ENCODE data around the gene MYO1F. TPM values are rescaled to one million over a fixed set of nuclear protein-coding genes. Genes with fewer than 3 reads are reported as not detected.
A peak's percentile ranks its signal among the peaks of the same experiment; 100 is the strongest.
"Not testable (repeated sequence)": the region's sequence is repeated elsewhere in the genome, so short reads cannot be mapped to it uniquely, and the experiment has no call there.

The MYO1F gene
- total RNA-seq, 3 donors from 2014 or later: 4.6 to 8.0 (median 6.6) TPM

DNA sequence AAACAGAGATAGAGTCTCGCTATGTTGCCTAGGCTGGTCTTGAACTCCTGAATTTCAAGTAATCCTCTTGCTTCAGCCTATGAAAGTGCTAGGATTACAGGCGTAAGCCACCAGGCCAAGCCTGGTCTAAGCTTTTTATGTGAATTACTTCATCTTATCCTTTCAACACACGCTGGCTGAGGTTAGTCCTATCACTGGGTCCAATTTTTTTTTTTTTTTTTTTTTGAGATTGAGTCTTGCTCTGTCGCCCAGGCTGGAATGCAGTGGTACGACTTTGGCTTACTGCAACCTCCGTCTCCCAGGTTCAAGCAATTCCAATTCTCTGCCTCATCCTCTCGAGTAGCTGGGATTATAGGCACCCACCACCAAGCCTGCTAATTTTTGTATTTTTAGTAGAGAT, 10.4 kb downstream of the MYO1F start:
- Mint-ChIP-seq H3K27me3 (ENCODE audit: low read depth) (no peaks in the 10 kb centered on the region), H3K4me1 (ENCODE audit: low read depth) (peaks cover 64% of the 10 kb centered on the region), H3K9me3 (no peaks in the 10 kb centered on the region), H3K36me3 (ENCODE audit: insufficient read depth) (no peaks in the 10 kb centered on the region), H3K4me3 (no peak overlapping the region)
- ATAC-seq: no peak
- no peak for DNase-seq

DNA sequence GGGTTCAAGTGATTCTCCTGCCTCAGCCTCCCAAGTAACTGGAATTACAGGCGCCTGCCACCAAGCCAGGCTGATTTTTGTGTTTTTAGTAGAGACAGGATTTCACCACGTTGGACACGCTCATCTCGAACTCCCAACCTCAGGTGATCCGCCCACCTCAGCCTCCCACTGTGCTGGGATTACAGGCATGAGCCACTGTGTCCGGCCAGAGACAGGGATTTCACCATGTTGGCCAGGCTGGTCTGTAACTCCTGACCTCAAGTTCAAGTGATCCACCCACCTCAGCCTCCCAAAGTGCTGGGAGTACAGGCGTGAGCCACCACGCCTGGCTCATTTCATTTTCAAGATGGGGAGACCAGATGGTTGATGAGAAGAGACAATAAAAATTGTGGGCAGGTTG, 12.4 kb downstream of the MYO1F start:
- H3K4me3 Mint-ChIP-seq; H3K27me3 Mint-ChIP-seq (ENCODE audit: low read depth); ATAC-seq; H3K36me3 Mint-ChIP-seq (ENCODE audit: insufficient read depth); H3K9me3 Mint-ChIP-seq; DNase-seq: not testable (repeated sequence)
- peaks cover 49% of the 10 kb centered on the region for H3K4me1 Mint-ChIP-seq (ENCODE audit: low read depth)

DNA sequence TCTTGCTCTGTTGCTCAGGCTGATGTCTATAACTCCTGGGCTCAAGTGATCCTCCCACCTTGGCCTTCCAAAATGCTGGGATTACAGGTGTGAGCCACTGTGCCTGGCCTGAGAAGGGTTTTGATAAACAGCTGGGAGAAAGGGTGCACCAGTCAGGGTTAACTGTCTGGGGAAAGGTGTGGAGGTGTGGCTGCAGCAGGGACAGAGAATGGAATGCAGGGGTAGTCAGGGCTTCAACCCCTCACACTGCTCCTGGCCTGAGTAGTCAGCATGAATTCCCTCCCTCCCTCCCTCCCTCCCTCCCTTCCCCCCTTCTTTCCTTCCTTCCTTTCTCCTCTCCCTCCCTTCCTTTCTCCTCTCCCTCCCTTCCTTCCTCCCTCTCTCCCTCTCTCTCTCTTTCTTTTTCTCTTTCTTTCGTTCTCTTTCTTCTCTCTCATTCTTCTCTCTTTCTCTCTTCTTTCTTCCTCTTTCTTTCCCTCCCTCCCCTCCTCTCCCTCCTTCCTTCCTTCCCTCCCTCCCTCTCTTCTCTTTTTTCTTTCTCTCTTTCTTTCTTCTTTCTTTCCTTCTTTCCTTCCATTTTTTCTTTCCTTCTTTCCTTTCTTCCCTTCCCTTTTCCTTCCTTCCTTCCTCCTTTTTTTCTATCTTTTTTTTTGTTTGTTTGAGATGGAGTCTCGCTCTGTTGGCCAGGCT, 16.0 kb downstream of the MYO1F start:
- ATAC-seq (no peak), DNase-seq (no peak)
- H3K36me3 Mint-ChIP-seq (ENCODE audit: insufficient read depth): no peaks in the 10 kb centered on the region
- no peaks in the 10 kb centered on the region for H3K27me3 Mint-ChIP-seq (ENCODE audit: low read depth)
- no peaks in the 10 kb centered on the region for H3K9me3 Mint-ChIP-seq
- H3K4me3 Mint-ChIP-seq: no peak overlapping the region
- H3K4me1 Mint-ChIP-seq (ENCODE audit: low read depth): peaks cover 42% of the 10 kb centered on the region

DNA sequence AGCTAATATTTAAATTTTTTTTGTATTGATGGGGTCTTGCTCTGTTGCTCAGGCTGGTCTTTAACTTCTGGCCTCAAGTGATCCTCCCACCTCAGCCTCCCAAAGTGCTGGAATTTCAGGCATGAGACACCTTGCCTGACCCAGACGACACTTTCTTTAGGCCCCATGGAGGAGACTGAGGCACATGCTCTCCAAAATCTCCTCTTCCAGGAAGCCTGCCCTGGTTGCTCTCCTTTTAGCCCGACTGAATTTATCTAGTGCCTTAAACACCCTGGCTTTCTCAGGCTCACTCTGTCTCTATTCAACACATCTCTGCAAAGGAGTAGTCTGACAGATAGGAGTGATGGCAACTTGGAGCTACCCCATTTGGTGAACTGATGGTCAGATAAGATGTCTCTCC, 18.9 kb downstream of the MYO1F start:
- Mint-ChIP-seq H3K4me3 (no peak overlapping the region), H3K36me3 (ENCODE audit: insufficient read depth) (peaks cover 4% of the 10 kb centered on the region), H3K27me3 (ENCODE audit: low read depth) (no peaks in the 10 kb centered on the region), H3K9me3 (no peaks in the 10 kb centered on the region), H3K4me1 (ENCODE audit: low read depth) (peaks cover 25% of the 10 kb centered on the region)
- ATAC-seq: no peak
- DNase-seq: no peak

DNA sequence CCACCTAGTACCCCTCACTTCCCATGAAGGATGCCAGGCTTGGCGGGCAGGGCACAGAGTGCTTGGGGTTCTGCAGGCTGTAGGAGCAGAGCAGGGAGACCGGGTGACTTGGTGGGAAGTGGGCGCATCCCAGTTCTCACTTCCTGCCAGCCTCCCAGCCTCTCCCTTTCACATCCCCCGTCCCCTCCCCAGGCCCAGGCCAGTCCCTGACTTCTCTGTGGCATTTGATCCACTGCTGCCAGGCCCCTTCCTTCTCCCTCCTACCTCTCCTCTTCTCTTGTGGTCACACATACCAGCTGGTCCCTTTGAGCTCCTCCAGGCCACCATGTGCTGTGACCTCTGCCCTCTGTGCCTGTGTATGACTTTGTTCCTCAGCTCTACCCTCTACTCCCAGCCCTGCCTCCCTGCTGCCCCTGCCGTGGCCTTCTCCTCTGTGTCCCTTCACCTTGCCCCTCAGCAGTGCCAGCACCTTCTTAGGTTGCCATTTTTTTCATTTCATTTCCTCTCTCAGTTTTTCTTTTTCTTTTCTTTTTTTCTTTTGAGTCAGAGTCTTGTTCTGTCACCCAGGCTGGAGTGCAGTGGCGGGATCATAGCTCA, 19.5 kb downstream of the MYO1F start:
- H3K4me1 Mint-ChIP-seq (ENCODE audit: low read depth): peaks cover 22% of the 10 kb centered on the region
- no peaks in the 10 kb centered on the region for H3K27me3 Mint-ChIP-seq (ENCODE audit: low read depth)
- no peak overlapping the region for H3K4me3 Mint-ChIP-seq
- no peaks in the 10 kb centered on the region for H3K9me3 Mint-ChIP-seq
- DNase-seq (no peak), ATAC-seq (peak; percentile 18 to 25)
- H3K36me3 Mint-ChIP-seq (ENCODE audit: insufficient read depth): peaks cover 10% of the 10 kb centered on the region

DNA sequence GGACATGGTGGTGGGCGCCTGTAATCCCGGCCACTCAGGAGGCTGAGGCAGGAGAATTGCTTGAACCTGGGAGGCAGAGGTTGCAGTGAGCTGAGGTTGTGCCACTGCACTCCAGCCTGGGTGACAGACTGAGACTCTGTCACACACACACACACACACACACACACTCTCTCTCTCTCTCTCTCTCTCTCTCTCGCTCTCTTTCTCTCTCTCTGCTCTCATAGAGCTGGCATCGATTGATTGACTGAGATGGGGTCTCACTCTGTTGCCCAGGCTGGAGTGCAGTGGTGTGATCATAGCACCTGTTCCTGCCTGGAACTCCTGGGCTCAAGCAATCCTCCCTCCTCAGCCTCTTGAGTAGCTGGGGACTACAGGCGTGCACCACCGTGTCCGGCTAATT, 23.5 kb downstream of the MYO1F start:
- ATAC-seq; H3K27me3 Mint-ChIP-seq (ENCODE audit: low read depth); H3K9me3 Mint-ChIP-seq; H3K4me3 Mint-ChIP-seq; DNase-seq: not testable (repeated sequence)
- Mint-ChIP-seq H3K4me1 (ENCODE audit: low read depth) (peaks cover 14% of the 10 kb centered on the region), H3K36me3 (ENCODE audit: insufficient read depth) (peaks cover 18% of the 10 kb centered on the region)

DNA sequence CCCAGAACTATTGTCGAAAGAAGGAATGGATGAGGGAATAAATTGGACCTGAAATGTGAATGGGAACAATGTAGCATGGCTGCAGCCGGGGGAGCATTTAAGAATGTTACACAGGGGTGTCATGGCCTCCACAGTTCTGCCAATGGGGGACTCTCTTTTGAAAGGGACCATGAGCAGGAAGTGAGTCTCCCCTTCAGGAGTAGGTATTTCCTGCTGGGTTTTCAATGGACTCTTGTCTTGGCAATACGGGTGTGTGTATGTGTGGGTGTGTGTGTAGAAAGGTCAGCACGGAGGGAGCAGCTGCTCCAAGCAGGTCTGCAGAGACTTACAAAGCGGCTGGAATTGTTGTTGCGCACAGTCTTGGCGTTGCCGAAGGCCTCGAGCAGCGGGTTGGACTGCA, 24.4 kb downstream of the MYO1F start:
- DNase-seq (no peak), ATAC-seq (peak; percentile 43 to 55)
- no peak overlapping the region for H3K4me3 Mint-ChIP-seq
- peaks cover 18% of the 10 kb centered on the region for H3K36me3 Mint-ChIP-seq (ENCODE audit: insufficient read depth)
- H3K9me3 Mint-ChIP-seq: no peaks in the 10 kb centered on the region
- peaks cover 6% of the 10 kb centered on the region for H3K4me1 Mint-ChIP-seq (ENCODE audit: low read depth)
- no peaks in the 10 kb centered on the region for H3K27me3 Mint-ChIP-seq (ENCODE audit: low read depth)

DNA sequence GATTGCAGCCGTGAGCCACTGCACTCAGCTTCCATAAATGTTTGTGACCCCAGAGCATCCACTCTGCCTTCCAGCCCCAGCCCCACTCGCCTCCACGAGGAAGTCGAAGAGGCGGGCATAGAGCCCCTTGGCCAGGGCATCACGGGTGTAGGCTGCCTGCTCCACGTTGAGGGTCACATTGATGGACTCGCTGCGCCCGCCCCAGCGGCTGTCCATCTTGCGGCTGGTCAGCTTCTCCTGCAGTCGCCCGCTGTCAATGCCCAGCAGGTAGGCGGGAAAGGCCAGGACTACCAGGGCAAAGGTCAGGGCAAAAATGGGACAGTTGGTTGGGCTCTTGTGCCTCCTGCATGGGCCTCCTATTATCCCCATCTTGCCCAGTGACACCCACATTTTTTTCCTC, 27.2 kb downstream of the MYO1F start:
- peaks cover 18% of the 10 kb centered on the region for H3K36me3 Mint-ChIP-seq (ENCODE audit: insufficient read depth)
- no peaks in the 10 kb centered on the region for H3K4me1 Mint-ChIP-seq (ENCODE audit: low read depth)
- ATAC-seq (no peak), DNase-seq (no peak)
- H3K9me3 Mint-ChIP-seq: no peaks in the 10 kb centered on the region
- H3K4me3 Mint-ChIP-seq: no peak overlapping the region
- no peaks in the 10 kb centered on the region for H3K27me3 Mint-ChIP-seq (ENCODE audit: low read depth)

DNA sequence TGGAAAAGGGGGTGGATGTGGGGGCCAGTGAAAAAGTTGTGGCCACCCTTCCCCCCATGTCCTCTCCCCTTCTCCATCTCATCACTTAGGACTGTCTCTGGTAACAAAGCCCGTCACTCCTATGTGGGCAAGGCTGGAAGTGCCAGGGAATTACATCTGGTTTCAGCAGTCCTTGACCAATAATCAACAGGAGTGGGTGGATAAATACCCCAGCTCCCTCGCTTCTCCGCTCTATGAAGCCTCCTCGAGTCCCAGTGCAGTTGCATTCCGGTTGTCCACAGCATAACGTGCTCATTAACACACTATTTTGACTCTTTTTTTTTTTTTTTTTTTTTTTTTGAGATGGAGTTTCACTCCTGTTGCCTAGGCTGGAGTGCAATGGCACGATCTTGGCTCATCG, 31.5 kb downstream of the MYO1F start:
- Mint-ChIP-seq H3K36me3 (ENCODE audit: insufficient read depth) (no peaks in the 10 kb centered on the region), H3K4me3 (no peak overlapping the region), H3K27me3 (ENCODE audit: low read depth) (no peaks in the 10 kb centered on the region), H3K9me3 (no peaks in the 10 kb centered on the region), H3K4me1 (ENCODE audit: low read depth) (no peaks in the 10 kb centered on the region)
- ATAC-seq (no peak), DNase-seq (no peak)

DNA sequence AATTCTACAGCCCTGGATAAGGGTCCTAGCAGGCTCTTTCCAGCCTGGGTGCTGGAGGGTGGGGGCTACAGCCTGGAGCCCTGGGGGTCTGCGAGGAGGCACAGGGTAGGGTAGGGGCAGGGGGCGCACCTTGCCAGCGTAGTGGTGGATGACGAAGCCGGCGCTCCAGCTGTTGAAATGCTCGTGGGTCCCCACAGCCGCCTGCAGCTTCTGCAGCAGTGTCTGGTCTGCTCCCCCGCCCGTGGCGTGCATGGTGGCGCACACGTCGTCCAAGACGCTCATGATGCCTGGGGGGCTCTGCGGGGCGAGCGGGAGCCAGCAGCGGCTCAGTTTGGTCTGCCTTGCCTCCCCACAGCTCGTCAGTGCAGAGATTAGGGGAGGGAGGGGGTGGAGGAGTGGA, 33.1 kb downstream of the MYO1F start:
- ATAC-seq: no peak
- H3K4me3 Mint-ChIP-seq: no peak overlapping the region

DNA sequence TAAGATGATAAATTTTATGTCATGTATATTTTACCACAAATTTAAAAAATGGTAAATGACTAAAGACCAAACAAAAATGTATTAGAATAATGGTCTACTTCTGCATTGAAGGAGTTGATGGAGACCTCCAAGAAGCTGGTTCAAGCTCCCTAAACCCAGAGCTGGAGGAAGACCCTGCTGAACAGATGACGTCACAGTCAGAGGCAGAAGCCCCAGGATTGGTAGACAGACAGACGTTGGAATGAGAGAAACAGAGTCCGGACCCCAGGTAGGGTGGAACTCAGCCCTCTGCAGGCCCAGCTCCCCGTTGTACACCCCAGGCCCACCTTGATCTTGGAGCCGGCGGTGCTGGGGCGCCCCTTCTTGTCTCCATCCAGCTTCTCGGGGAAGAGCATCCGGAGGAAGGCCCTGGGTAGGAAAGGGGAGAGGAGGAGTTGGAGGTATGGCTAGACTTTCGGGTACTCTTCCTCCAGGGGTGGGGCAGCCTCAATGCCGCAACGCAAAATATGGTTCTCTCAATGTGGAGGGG, 37.6 kb downstream of the MYO1F start:
- no peak for ATAC-seq
- H3K4me1 Mint-ChIP-seq (ENCODE audit: low read depth): no peaks in the 10 kb centered on the region
- no peak for DNase-seq
- no peaks in the 10 kb centered on the region for H3K27me3 Mint-ChIP-seq (ENCODE audit: low read depth)
- H3K4me3 Mint-ChIP-seq: no peak overlapping the region
- H3K9me3 Mint-ChIP-seq: no peaks in the 10 kb centered on the region
- H3K36me3 Mint-ChIP-seq (ENCODE audit: insufficient read depth): peaks cover 5% of the 10 kb centered on the region

More for the DNA sequence above, 33.1 kb downstream of the MYO1F start:
- Mint-ChIP-seq H3K36me3 (ENCODE audit: insufficient read depth) (no peaks in the 10 kb centered on the region), H3K27me3 (ENCODE audit: low read depth) (no peaks in the 10 kb centered on the region), H3K9me3 (no peaks in the 10 kb centered on the region), H3K4me1 (ENCODE audit: low read depth) (no peaks in the 10 kb centered on the region)
- no peak for DNase-seq

DNA sequence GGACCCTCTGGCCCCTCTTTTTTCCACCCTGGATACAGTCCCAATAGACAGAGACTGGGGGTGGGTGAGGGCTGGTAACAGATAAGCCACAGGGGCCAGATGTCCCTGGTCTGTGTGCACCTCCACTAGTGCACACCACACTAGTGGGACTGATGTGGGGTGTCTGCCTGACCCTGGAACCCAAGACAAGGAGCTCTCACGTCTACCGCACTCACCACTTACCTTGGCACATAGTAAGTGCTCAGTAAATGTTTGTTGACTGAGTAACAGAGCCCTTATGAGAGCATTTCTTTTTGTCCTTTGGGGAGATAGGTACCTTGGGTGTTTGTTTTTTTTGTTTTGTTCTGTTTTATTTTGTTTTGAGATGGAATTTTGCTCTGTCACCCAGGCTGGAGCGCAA, 40.1 kb downstream of the MYO1F start:
- DNase-seq: no peak
- no peak overlapping the region for H3K4me3 Mint-ChIP-seq
- H3K9me3 Mint-ChIP-seq: no peaks in the 10 kb centered on the region

DNA sequence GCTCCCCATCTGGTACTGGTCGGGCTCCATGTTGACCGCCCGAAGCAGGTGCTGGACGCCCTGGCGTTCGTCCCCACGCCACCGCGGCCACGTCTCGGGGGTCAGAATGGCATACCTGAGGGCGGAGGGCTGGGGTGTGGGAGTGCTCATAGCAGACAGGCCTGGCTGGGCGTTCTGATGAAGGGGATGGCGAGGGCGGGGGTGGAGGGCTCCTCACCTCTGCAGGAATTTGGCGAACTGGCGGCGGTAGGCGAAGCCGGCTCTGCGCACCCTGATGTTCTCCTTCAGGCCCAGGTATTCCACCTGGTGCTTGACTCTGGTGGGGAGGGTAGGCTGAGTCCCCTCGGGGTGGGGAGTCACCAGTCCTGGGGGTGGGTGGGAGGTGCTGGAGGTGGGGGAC, 41.0 kb downstream of the MYO1F start:
- ATAC-seq: no peak
- no peaks in the 10 kb centered on the region for H3K4me1 Mint-ChIP-seq (ENCODE audit: low read depth)
- H3K9me3 Mint-ChIP-seq: no peaks in the 10 kb centered on the region
- H3K27me3 Mint-ChIP-seq (ENCODE audit: low read depth): no peaks in the 10 kb centered on the region
- no peak for DNase-seq
- H3K36me3 Mint-ChIP-seq (ENCODE audit: insufficient read depth): peaks cover 5% of the 10 kb centered on the region
- H3K4me3 Mint-ChIP-seq: no peak overlapping the region

More for the DNA sequence above, 40.1 kb downstream of the MYO1F start:
- ATAC-seq: no peak
- no peaks in the 10 kb centered on the region for H3K27me3 Mint-ChIP-seq (ENCODE audit: low read depth)
- H3K4me1 Mint-ChIP-seq (ENCODE audit: low read depth): no peaks in the 10 kb centered on the region
- H3K36me3 Mint-ChIP-seq (ENCODE audit: insufficient read depth): peaks cover 5% of the 10 kb centered on the region

DNA sequence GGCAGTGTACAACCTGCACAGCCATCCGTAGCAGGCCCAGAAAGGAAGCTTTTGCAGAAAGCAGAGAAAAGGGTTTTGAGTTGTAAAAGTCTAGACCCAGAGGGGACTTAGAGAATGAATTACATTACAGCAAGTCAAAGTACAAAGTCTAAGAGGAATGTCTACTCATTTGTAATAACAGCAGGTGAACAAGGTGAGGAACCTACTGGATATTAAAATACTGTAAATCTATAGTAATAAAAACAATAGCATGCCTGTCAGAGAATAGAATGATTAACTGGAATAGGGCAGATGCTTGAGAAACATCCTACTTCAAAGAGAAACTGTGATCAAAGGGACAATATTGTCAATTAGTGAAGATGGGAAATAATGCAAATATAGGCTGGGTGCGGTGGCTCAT, 45.0 kb downstream of the MYO1F start:
- peaks cover 14% of the 10 kb centered on the region for H3K4me1 Mint-ChIP-seq (ENCODE audit: low read depth)
- DNase-seq (no peak), ATAC-seq (no peak)
- H3K36me3 Mint-ChIP-seq (ENCODE audit: insufficient read depth): peaks cover 24% of the 10 kb centered on the region
- H3K9me3 Mint-ChIP-seq: no peaks in the 10 kb centered on the region
- no peak overlapping the region for H3K4me3 Mint-ChIP-seq
- H3K27me3 Mint-ChIP-seq (ENCODE audit: low read depth): no peaks in the 10 kb centered on the region

DNA sequence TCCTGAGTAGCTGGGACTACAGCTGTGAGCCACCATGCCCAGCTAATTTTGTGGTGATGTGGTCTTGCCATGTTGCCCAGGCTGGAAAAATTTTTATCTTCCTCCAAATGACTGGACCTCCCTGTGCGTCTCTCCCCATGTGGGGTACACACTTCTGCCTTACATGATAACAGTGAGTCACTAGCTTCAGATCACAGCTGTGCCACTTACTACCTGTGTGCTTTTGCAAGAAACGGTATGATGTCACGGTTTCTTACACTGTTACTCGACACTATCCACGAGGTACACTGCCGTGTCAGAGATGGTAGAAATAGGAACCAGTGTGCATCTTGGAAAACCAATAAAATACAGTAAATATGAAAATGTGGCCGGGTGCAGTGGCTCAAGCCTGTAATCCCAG, 45.8 kb downstream of the MYO1F start:
- ATAC-seq (no peak), DNase-seq (no peak)
- no peaks in the 10 kb centered on the region for H3K9me3 Mint-ChIP-seq
- H3K36me3 Mint-ChIP-seq (ENCODE audit: insufficient read depth): peaks cover 29% of the 10 kb centered on the region
- H3K27me3 Mint-ChIP-seq (ENCODE audit: low read depth): no peaks in the 10 kb centered on the region
- H3K4me1 Mint-ChIP-seq (ENCODE audit: low read depth): peaks cover 14% of the 10 kb centered on the region
- no peak overlapping the region for H3K4me3 Mint-ChIP-seq

All from activated T-cell treated with anti-CD3 and anti-CD28 coated beads, Interleukin-2, amount 50 U/mL, for 4 hours (primary cell).